ENCODE measurements around the gene HOXB4. TPM values are rescaled to one million over a fixed set of nuclear protein-coding genes. Genes with fewer than 3 reads are reported as not detected.

HOXB4 gene
- total RNA-seq, 1 experiment from 2014 or later, result 0.04 TPM

- Mint-ChIP-seq H3K36me3 (no peaks in the 10 kb centered on the region), H3K4me1 (peaks cover 36% of the 10 kb centered on the region), H3K27ac (no peak overlapping the region), H3K9me3 (no peaks in the 10 kb centered on the region), H3K4me3 (no peak overlapping the region), H3K27me3 (ENCODE audit: low read depth) (peaks cover 100% of the 10 kb centered on the region; the same call in 1 of the 2 replicates)
- no peak for DNase-seq (ENCODE audit: low spot score)
- ChIA-PET POLR2A (interaction anchor here (0.6 kb wide), 1 partner anchor 120 kb away, joined by 3 read pairs; no protein-coding TSS in a partner anchor), CTCF (interaction anchor here (0.6 to 1.2 kb wide), 4 partner anchors 32 to 294 kb away, joined by 3 to 4 read pairs (median 4); no protein-coding TSS in a partner anchor)
- ATAC-seq, result no peak
- TF ChIP-seq STAT6 (CRISPR knock-in tag; conservative IDR thresholded peaks at IDR 0.05; ENCODE audit: low read depth) (no peak), ELF4 (CRISPR knock-in tag; IDR thresholded peaks at IDR 0.05; ENCODE audit: low read depth) (no peak), E2F1 (CRISPR knock-in tag; IDR thresholded peaks at IDR 0.05) (no peak), TEAD4 (CRISPR knock-in tag; IDR thresholded peaks at IDR 0.05) (no peak), IRF2 (CRISPR knock-in tag; IDR thresholded peaks at IDR 0.05; ENCODE audit: borderline replicate concordance, low read depth) (no peak), SMAD4 (CRISPR knock-in tag; IDR thresholded peaks at IDR 0.05) (no peak), CREM (CRISPR knock-in tag; IDR thresholded peaks at IDR 0.05) (no peak), JUN (CRISPR knock-in tag; IDR thresholded peaks at IDR 0.05) (no peak), NFYB (CRISPR knock-in tag; conservative IDR thresholded peaks at IDR 0.05; ENCODE audit: low read depth) (no peak)
- TF ChIP-seq, protein P1, sequence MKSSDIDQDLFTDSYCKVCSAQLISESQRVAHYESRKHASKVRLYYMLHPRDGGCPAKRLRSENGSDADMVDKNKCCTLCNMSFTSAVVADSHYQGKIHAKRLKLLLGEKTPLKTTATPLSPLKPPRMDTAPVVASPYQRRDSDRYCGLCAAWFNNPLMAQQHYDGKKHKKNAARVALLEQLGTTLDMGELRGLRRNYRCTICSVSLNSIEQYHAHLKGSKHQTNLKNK (CRISPR knock-in tag; IDR thresholded peaks at IDR 0.05), result no peak
- TF ChIP-seq, protein P2, sequence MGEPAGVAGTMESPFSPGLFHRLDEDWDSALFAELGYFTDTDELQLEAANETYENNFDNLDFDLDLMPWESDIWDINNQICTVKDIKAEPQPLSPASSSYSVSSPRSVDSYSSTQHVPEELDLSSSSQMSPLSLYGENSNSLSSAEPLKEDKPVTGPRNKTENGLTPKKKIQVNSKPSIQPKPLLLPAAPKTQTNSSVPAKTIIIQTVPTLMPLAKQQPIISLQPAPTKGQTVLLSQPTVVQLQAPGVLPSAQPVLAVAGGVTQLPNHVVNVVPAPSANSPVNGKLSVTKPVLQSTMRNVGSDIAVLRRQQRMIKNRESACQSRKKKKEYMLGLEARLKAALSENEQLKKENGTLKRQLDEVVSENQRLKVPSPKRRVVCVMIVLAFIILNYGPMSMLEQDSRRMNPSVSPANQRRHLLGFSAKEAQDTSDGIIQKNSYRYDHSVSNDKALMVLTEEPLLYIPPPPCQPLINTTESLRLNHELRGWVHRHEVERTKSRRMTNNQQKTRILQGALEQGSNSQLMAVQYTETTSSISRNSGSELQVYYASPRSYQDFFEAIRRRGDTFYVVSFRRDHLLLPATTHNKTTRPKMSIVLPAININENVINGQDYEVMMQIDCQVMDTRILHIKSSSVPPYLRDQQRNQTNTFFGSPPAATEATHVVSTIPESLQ (CRISPR knock-in tag; IDR thresholded peaks at IDR 0.05), result no peak
Measured at GRCh38 chr17:48556576-48557401, 21.4 kb downstream of the HOXB4 start.

GRCh38 chr17:48556229-48556575 is 21.9 kb downstream of the HOXB4 start:
- ATAC-seq, result no peak
- H3K4me1 Mint-ChIP-seq, result peaks cover 38% of the 10 kb centered on the region

More at GRCh38 chr17:48556229-48556575, 21.9 kb downstream of the HOXB4 start:
- ChIA-PET POLR2A (no interaction called here), CTCF (interaction anchor here (0.6 to 0.9 kb wide), 4 partner anchors 32 to 80 kb away, joined by 3 to 4 read pairs (median 3); no protein-coding TSS in a partner anchor)
- H3K27ac Mint-ChIP-seq, result no peak overlapping the region
- no peaks in the 10 kb centered on the region for H3K9me3 Mint-ChIP-seq
- H3K4me3 Mint-ChIP-seq, result no peak overlapping the region
- no peak for TF ChIP-seq FOXP1 (CRISPR knock-in tag; IDR thresholded peaks at IDR 0.05; ENCODE audit: borderline replicate concordance)
- TF ChIP-seq ZNF263 (CRISPR knock-in tag; IDR thresholded peaks at IDR 0.05; ENCODE audit: low read depth), result no peak
- TF ChIP-seq JUN (CRISPR knock-in tag; IDR thresholded peaks at IDR 0.05), result no peak
- no peak for DNase-seq (ENCODE audit: low spot score)
- no peaks in the 10 kb centered on the region for H3K36me3 Mint-ChIP-seq
- H3K27me3 Mint-ChIP-seq (ENCODE audit: low read depth), result peaks cover 100% of the 10 kb centered on the region; the same call in 1 of the 2 replicates
